Ascending aorta (tissue), 2 donors: ENCODE measurements around the gene LRRC7. TPM values are rescaled to one million over a fixed set of nuclear protein-coding genes. Genes with fewer than 3 reads are reported as not detected.

Source experiments
- DNase-seq, 2 donors: peaks; one replicate each; pipeline ENCODE4 v3.0.0-alpha.2; 2019; ENCODE audit warnings: low spot score in 2 of 2
- H3K27ac ChIP-seq, 2 donors: fragments of 200-600 bp; sonication (generic); one replicate each; pipeline ENCODE4 v1.5.1; 2016 to 2017; ENCODE audit warnings: mild to moderate bottlenecking in 1 of 2
- H3K27me3 ChIP-seq: fragments of 200-600 bp; sonication (generic); one replicate; pipeline ENCODE4 v1.5.1; 2017
- H3K36me3 ChIP-seq, 2 donors: fragments of 200-600 bp; sonication (generic); one replicate each; pipeline ENCODE4 v1.5.1; 2016
- H3K4me1 ChIP-seq, 2 donors: fragments of 200-600 bp; sonication (generic); one replicate each; pipeline ENCODE4 v1.5.1; 2016 to 2017; ENCODE audit warnings: mild to moderate bottlenecking in 1 of 2
- H3K4me3 ChIP-seq, 2 donors: fragments of 200-600 bp; sonication (generic); one replicate each; pipeline ENCODE4 v1.5.1; 2016 to 2017; ENCODE audit warnings: mild to moderate bottlenecking in 1 of 2
- H3K9me3 ChIP-seq, 2 donors: fragments of 200-600 bp; sonication (generic); one replicate each; pipeline ENCODE4 v1.5.1; 2016
- intact Hi-C: fragments of 100-400 bp; cut with DNase I; formaldehyde crosslinking; loops from one replicate; pipeline ENCODE4 v1.15.1; 2023
- total RNA-seq: library from RNA; depleted of rRNA; stranded (reverse); fragments of >200 nt; gene quantifications from one replicate; pipeline ENCODE4 v1.1.0, GENCODE V29; 2016
- TF ChIP-seq, protein P1 (sequence below), 3 experiments: fragments of 200-600 bp in 2 of 3; fragments of 450-650 bp in 1 of 3; sonication (generic) in 2 of 3; IDR thresholded peaks; one replicate each; pipeline ENCODE4 v1.5.1; 2016 to 2019; ENCODE audit warnings: antibody characterized with exemption in 3 of 3, mild to moderate bottlenecking in 1 of 3, moderate library complexity in 1 of 3

The LRRC7 gene
- total RNA-seq, 1 donor from 2014 or later: not detected

DNA sequence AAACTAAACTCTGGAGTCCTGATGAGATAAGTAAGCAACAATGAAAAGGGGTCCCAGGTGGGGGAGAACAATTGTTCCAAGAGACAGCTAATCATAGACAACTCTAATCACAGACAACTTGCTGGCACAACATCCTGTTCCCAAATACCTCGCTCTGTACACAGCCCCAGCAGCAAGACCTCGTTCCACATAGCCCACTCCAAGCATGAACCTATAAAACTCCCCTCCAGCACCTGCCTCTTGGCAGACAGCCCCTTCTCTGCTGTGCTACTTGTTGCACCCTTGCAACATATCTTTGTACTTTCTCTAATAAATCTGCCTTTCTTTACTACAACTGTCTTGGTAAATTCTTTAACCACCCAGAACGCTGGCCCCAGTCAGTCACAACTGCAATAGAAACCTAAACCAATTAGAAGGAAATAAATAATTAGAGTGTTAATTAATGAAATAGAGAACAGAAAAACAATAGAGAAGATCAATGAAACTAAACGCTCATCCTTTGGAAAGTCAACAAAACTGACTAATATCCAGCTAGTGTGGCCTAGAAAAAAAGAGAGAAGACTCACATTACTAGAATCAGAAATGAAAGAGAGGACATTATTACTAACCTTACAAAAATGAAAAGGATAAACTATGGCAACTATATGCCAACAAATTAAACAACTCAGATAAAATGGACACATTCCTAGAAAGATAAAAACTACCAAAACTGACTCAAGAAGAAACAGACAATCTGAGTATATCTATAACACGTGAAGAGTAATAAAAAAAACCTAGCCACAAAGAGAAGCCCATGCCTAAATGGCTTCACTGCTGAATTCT is 601.5 kb downstream of the LRRC7 start:
- Histone ChIP-seq H3K27ac (no peak overlapping the region), H3K27me3 (no peaks in the 10 kb centered on the region), H3K4me1 (no peaks in the 10 kb centered on the region), H3K36me3 (peaks cover 4 to 20% of the 10 kb centered on the region in 2 donors), H3K4me3 (no peak overlapping the region), H3K9me3 (no peaks in the 10 kb centered on the region)
- no peak for DNase-seq
- intact Hi-C loops: no loop called here
- TF ChIP-seq, protein P1, sequence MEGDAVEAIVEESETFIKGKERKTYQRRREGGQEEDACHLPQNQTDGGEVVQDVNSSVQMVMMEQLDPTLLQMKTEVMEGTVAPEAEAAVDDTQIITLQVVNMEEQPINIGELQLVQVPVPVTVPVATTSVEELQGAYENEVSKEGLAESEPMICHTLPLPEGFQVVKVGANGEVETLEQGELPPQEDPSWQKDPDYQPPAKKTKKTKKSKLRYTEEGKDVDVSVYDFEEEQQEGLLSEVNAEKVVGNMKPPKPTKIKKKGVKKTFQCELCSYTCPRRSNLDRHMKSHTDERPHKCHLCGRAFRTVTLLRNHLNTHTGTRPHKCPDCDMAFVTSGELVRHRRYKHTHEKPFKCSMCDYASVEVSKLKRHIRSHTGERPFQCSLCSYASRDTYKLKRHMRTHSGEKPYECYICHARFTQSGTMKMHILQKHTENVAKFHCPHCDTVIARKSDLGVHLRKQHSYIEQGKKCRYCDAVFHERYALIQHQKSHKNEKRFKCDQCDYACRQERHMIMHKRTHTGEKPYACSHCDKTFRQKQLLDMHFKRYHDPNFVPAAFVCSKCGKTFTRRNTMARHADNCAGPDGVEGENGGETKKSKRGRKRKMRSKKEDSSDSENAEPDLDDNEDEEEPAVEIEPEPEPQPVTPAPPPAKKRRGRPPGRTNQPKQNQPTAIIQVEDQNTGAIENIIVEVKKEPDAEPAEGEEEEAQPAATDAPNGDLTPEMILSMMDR (IDR thresholded peaks at IDR 0.05): no peak

DNA sequence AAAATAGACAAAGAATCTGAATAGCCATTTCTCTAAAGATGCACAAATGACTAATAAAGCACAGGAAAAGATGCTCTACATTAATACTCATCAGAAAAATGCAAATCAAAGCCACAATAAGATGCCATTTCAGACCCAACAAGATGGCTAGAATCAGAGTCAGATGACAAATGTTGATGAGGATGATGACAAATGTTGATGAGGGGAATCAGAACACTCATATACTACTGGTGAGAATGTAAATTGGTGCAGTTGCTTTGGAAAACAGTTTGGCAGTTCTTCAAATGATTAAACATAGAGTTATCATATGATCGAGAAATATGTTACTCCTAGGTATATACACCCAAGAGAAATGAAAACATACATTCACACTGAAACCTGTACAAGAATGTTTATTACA is 603.8 kb downstream of the LRRC7 start:
- DNase-seq: no peak
- no peak overlapping the region for H3K4me3 ChIP-seq
- intact Hi-C loops: no loop called here
- no peaks in the 10 kb centered on the region for H3K9me3 ChIP-seq
- no peaks in the 10 kb centered on the region for H3K27me3 ChIP-seq
- H3K27ac ChIP-seq: no peak overlapping the region
- no peaks in the 10 kb centered on the region for H3K4me1 ChIP-seq
- TF ChIP-seq, protein P1 (IDR thresholded peaks at IDR 0.05): no peak
- peaks cover 4 to 17% of the 10 kb centered on the region in 2 donors for H3K36me3 ChIP-seq
